ENCODE data around the gene SLFNL1. TPM values are rescaled to one million over a fixed set of nuclear protein-coding genes. Genes with fewer than 3 reads are reported as not detected.
A peak's percentile ranks its signal among the peaks of the same experiment; 100 is the strongest.

SLFNL1 gene
- total RNA-seq, 1 experiment from 2014 or later: 0.18 TPM

- H3K27me3 ChIP-seq (replicated peaks; ENCODE audit: control insufficient read depth, insufficient read depth, low read length): no peaks in the 10 kb centered on the region
- intact Hi-C loops (cut with micrococcal nuclease; ENCODE audit: unreplicated experiment): no loop called here
- Mint-ChIP-seq H3K9me3 (ENCODE audit: unreplicated experiment) (no peaks in the 10 kb centered on the region), H3K36me3 (ENCODE audit: insufficient read depth, unreplicated experiment) (peaks cover 84% of the 10 kb centered on the region), H3K4me1 (ENCODE audit: low read depth, unreplicated experiment) (peaks cover 7% of the 10 kb centered on the region), H3K27me3 (ENCODE audit: insufficient read depth, unreplicated experiment) (no peaks in the 10 kb centered on the region), H3K27ac (ENCODE audit: unreplicated experiment) (peak overlapping the region; percentile 3), H3K4me3 (ENCODE audit: unreplicated experiment) (no peak overlapping the region)
- no peak overlapping the region for H3K4me3 ChIP-seq (ENCODE audit: low read depth, low read length)
- peaks cover 1% of the 10 kb centered on the region; the same call in 1 of the 2 replicates for H3K36me3 ChIP-seq (ENCODE audit: control insufficient read depth, insufficient read depth, low read length)
- ChIA-PET POLR2A (no interaction called here), CTCF (interaction anchor here (0.5 to 2.5 kb wide), 2 partner anchors 101 to 219 kb away, joined by 3 to 12 read pairs; no protein-coding TSS in a partner anchor)
- BruUV-seq (replicated peaks): no TSS peak
- no peaks in the 10 kb centered on the region for H3K4me1 ChIP-seq
- no peak for TF ChIP-seq CTCF (IDR thresholded peaks at IDR 0.05; ENCODE audit: insufficient read depth in 1 of 2, low read depth in 1 of 2, low read length in 1 of 2, severe bottlenecking in 1 of 2, unreplicated experiment in 1 of 2)
- DNase-seq: no peak
- H3K9me3 ChIP-seq: no peaks in the 10 kb centered on the region
Measured at GRCh38 chr1:41022424-41022823, 899 bp upstream of the SLFNL1 start.

GRCh38 chr1:41020654-41021053, 871 bp downstream of the SLFNL1 start:
- Histone ChIP-seq H3K27me3 (replicated peaks; ENCODE audit: control insufficient read depth, insufficient read depth, low read length) (no peaks in the 10 kb centered on the region), H3K4me1 (no peaks in the 10 kb centered on the region), H3K9me3 (no peaks in the 10 kb centered on the region), H3K36me3 (ENCODE audit: control insufficient read depth, insufficient read depth, low read length) (peaks cover 1% of the 10 kb centered on the region; the same call in 1 of the 2 replicates), H3K4me3 (ENCODE audit: low read depth, low read length) (no peak overlapping the region)
- POLR2A ChIA-PET: no interaction called here
- no peak overlapping the region for H3K27ac Mint-ChIP-seq (ENCODE audit: unreplicated experiment)
- BruUV-seq (replicated peaks): no TSS peak
- H3K9me3 Mint-ChIP-seq (ENCODE audit: unreplicated experiment): no peaks in the 10 kb centered on the region
- no peak overlapping the region for H3K4me3 Mint-ChIP-seq (ENCODE audit: unreplicated experiment)
- peaks cover 7% of the 10 kb centered on the region for H3K4me1 Mint-ChIP-seq (ENCODE audit: low read depth, unreplicated experiment)
- no peak for DNase-seq
- no peaks in the 10 kb centered on the region for H3K27me3 Mint-ChIP-seq (ENCODE audit: insufficient read depth, unreplicated experiment)
- intact Hi-C loops (cut with micrococcal nuclease; ENCODE audit: unreplicated experiment): no loop called here
- TF ChIP-seq CTCF (IDR thresholded peaks at IDR 0.05; ENCODE audit: insufficient read depth in 1 of 2, low read depth in 1 of 2, low read length in 1 of 2, severe bottlenecking in 1 of 2, unreplicated experiment in 1 of 2): no peak
- CTCF ChIA-PET: no interaction called here
- H3K36me3 Mint-ChIP-seq (ENCODE audit: insufficient read depth, unreplicated experiment): peaks cover 82% of the 10 kb centered on the region

GRCh38 chr1:41020109-41020576, 1.4 kb downstream of the SLFNL1 start:
- DNase-seq: no peak
- H3K4me1 Mint-ChIP-seq (ENCODE audit: low read depth, unreplicated experiment): peaks cover 7% of the 10 kb centered on the region
- Histone ChIP-seq H3K4me1 (no peaks in the 10 kb centered on the region), H3K36me3 (ENCODE audit: control insufficient read depth, insufficient read depth, low read length) (peaks cover under 1% of the 10 kb centered on the region; the same call in 1 of the 2 replicates), H3K9me3 (no peaks in the 10 kb centered on the region), H3K4me3 (ENCODE audit: low read depth, low read length) (no peak overlapping the region), H3K27me3 (replicated peaks; ENCODE audit: control insufficient read depth, insufficient read depth, low read length) (no peaks in the 10 kb centered on the region)
- CTCF ChIA-PET: no interaction called here
- no peaks in the 10 kb centered on the region for H3K27me3 Mint-ChIP-seq (ENCODE audit: insufficient read depth, unreplicated experiment)
- H3K27ac Mint-ChIP-seq (ENCODE audit: unreplicated experiment): no peak overlapping the region
- BruUV-seq (replicated peaks): no TSS peak
- TF ChIP-seq CTCF (IDR thresholded peaks at IDR 0.05; ENCODE audit: insufficient read depth in 1 of 2, low read depth in 1 of 2, low read length in 1 of 2, severe bottlenecking in 1 of 2, unreplicated experiment in 1 of 2): no peak
- intact Hi-C loops (cut with micrococcal nuclease; ENCODE audit: unreplicated experiment): no loop called here
- POLR2A ChIA-PET: interaction anchor here (0.5 kb wide), 1 partner anchor 131 kb away, joined by 3 read pairs; no protein-coding TSS in a partner anchor
- H3K4me3 Mint-ChIP-seq (ENCODE audit: unreplicated experiment): no peak overlapping the region
- H3K36me3 Mint-ChIP-seq (ENCODE audit: insufficient read depth, unreplicated experiment): peaks cover 76% of the 10 kb centered on the region
- H3K9me3 Mint-ChIP-seq (ENCODE audit: unreplicated experiment): no peaks in the 10 kb centered on the region

Data from Caco-2 (cell line).